GM12878 (cell line): ENCODE data around the gene FAN1. TPM values are rescaled to one million over a fixed set of nuclear protein-coding genes. Genes with fewer than 3 reads are reported as not detected.

Source experiments
- ATAC-seq: fragments of 200-7000 bp; cut with Tn5 transposase; 3 replicates; pipeline ENCODE4 v1.9.1; 2020; ENCODE audit warnings: mild to moderate bottlenecking, moderate library complexity
- BruUV-seq: library from RNA; stranded (reverse); fragments of 400-500 nt; replicated peaks from 2 replicates; lab custom pipeline; 2021; lab: Mats Ljungman, UMichigan
- CTCF ChIA-PET: fragments of 300-600 bp; sonication (Branson Sonifier 250); formaldehyde crosslinking; extraction: SDS; loops from one replicate; lab custom pipeline; 2021; ENCODE audit warnings: inconsistent platforms; lab: Yijun Ruan, JAX
- POLR2A ChIA-PET: fragments of 350-600 bp; formaldehyde crosslinking; extraction: SDS; loops from one replicate; lab custom pipeline; 2021; ENCODE audit warnings: inconsistent platforms; lab: Charles Lee
- RAD21 ChIA-PET: fragments of 300-600 bp; sonication (Branson Sonifier 250); formaldehyde crosslinking; loops from one replicate; lab custom pipeline; 2023; ENCODE audit warnings: antibody characterized with exemption; ENCODE audit not compliant: unreplicated experiment; lab: Charles Lee
- SMC1A ChIA-PET: fragments of 300-600 bp; sonication (Branson Sonifier 250); formaldehyde crosslinking; loops from one replicate; lab custom pipeline; 2023; ENCODE audit not compliant: unreplicated experiment, uncharacterized antibody; lab: Charles Lee
- DNase-seq: peaks from one replicate; pipeline ENCODE4 v3.0.0-alpha.2; 2011; ENCODE audit warnings: low read depth, low spot score
- FAIRE-seq: peaks from 3 replicates; lab custom pipeline; 2011; peaks lifted over from hg19 to GRCh38; lab: Jason Lieb, UNC
- H2AFZ ChIP-seq: 2 replicates; pipeline ENCODE4 v1.6.0; 2011; ENCODE audit warnings: low read depth, low read length, control low read depth; ENCODE audit not compliant: control insufficient read depth
- H3K27ac ChIP-seq: 2 replicates; pipeline ENCODE4 v1.5.1; 2011; ENCODE audit warnings: control low read depth; ENCODE audit not compliant: control insufficient read depth, insufficient read depth
- H3K27me3 ChIP-seq, 2 experiments: replicated peaks in 1 of 2; 2 replicates each; pipeline versions ENCODE4 v1.6.0 to v1.6.1; 2011; ENCODE audit warnings: low read length in 1 of 2; ENCODE audit not compliant: control insufficient read depth in 2 of 2, insufficient read depth in 2 of 2
- H3K36me3 ChIP-seq, 2 experiments: 2 replicates each; pipeline ENCODE4 v1.5.1; 2011; ENCODE audit warnings: low read length in 1 of 2; ENCODE audit not compliant: control insufficient read depth in 2 of 2, insufficient read depth in 2 of 2
- H3K4me1 ChIP-seq: 2 replicates; pipeline ENCODE4 v1.6.1; 2011; ENCODE audit warnings: mild to moderate bottlenecking, low read length, moderate library complexity, mixed read lengths; ENCODE audit not compliant: control insufficient read depth, insufficient read depth
- H3K4me2 ChIP-seq: 2 replicates; pipeline ENCODE4 v1.6.0; 2011; ENCODE audit warnings: control low read depth; ENCODE audit not compliant: control insufficient read depth, insufficient read depth
- H3K4me3 ChIP-seq: fragments of 200-600 bp; sonication (generic); 2 replicates; pipeline ENCODE4 v1.5.1; 2016
- H3K79me2 ChIP-seq: 2 replicates; pipeline ENCODE4 v1.6.0; 2011; ENCODE audit warnings: low read length; ENCODE audit not compliant: control insufficient read depth, insufficient read depth
- H3K9ac ChIP-seq: 2 replicates; pipeline ENCODE4 v1.8.0; 2011; ENCODE audit warnings: low read length, control low read depth, mixed read lengths; ENCODE audit not compliant: control insufficient read depth, insufficient read depth
- H3K9me3 ChIP-seq: replicated peaks from 3 replicates; pipeline ENCODE4 v1.5.1; 2011; ENCODE audit warnings: mild to moderate bottlenecking, low read length; ENCODE audit not compliant: control insufficient read depth, insufficient read depth
- H4K20me1 ChIP-seq: 2 replicates; pipeline ENCODE4 v1.6.0; 2011; ENCODE audit not compliant: control insufficient read depth, insufficient read depth
- GABPA ChIP-seq: IDR thresholded peaks from 2 replicates; pipeline ENCODE4 v1.6.1; 2014; ENCODE audit warnings: antibody characterized with exemption, low read depth, mild to moderate bottlenecking, inconsistent platforms
- IKZF1 ChIP-seq: fragments of 450-650 bp; conservative IDR thresholded peaks from 2 replicates; pipeline ENCODE4 v1.6.1; 2017; ENCODE audit warnings: antibody characterized with exemption, mild to moderate bottlenecking
- RELA ChIP-seq: fragments of 450-650 bp; IDR thresholded peaks from 2 replicates; pipeline ENCODE4 v1.8.0; 2014; ENCODE audit warnings: borderline replicate concordance; ENCODE audit not compliant: partially characterized antibody
- SMC3 ChIP-seq: IDR thresholded peaks from 2 replicates; pipeline ENCODE4 v1.6.1; 2011; ENCODE audit warnings: low read length, improper control_type of control experiment, borderline replicate concordance
- ZBTB40 ChIP-seq: fragments of 450-650 bp; IDR thresholded peaks from 2 replicates; pipeline ENCODE4 v1.6.1; 2016; ENCODE audit warnings: mild to moderate bottlenecking, moderate library complexity, borderline replicate concordance
- WGBS: methylation state at CpG from one replicate; pipeline ENCODE4 v1.1.6; 2016; ENCODE audit warnings: low lambda C conversion rate; ENCODE audit not compliant: insufficient replicate concordance, insufficient coverage; ENCODE audit errors: missing lambda C conversion rate; 5-methylcytosine and 5-hydroxymethylcytosine counted together
- in situ Hi-C: fragments of 300-500 bp; cut with MboI; formaldehyde crosslinking; loops from 9 replicates; pipeline ENCODE4 v1.14.3; 2018; ENCODE audit warnings: mixed read lengths
- intact Hi-C: fragments of 100-400 bp; cut with micrococcal nuclease; formaldehyde crosslinking; loops from one replicate; pipeline ENCODE4 v1.14.2; 2022; ENCODE audit not compliant: unreplicated experiment
- polyA plus RNA-seq, 11 experiments: library from polyadenylated mRNA; depleted of rRNA in 4 of 11; unstranded in 6 of 11; stranded (reverse) in 5 of 11; fragments of >200 nt; fragmentation: Nextera tagmentation in 4 of 11; fragmentation: Illumina TruSeq in 1 of 11; extraction: Ambion mirVana in 4 of 11; extraction: Trizol in 1 of 11; gene quantifications; 1 replicate in 1 of 11; 2 replicates in 10 of 11; pipeline versions ENCODE4 v1.2.1 to v1.2.3, GENCODE V29; 2011 to 2016; ENCODE audit warnings: inconsistent platforms in 2 of 11, missing spikeins in 2 of 11, low read depth in 1 of 11
- total RNA-seq, 4 experiments: library from RNA; depleted of rRNA in 3 of 4; stranded (reverse); fragments of >200 nt in 3 of 4; fragmentation: Illumina TruSeq in 1 of 4; extraction: Trizol in 1 of 4; gene quantifications; 2 replicates each; pipeline versions ENCODE4 v1.2.1 to v1.2.3, GENCODE V29; 2013 to 2021

Gene FAN1
- total and polyA plus RNA-seq, 10 of the 15 experiments (the other 5 are each of a cell fraction or from before 2014, with no cell fraction given): 0.55 to 18.6 (median 12.6) TPM

DNA sequence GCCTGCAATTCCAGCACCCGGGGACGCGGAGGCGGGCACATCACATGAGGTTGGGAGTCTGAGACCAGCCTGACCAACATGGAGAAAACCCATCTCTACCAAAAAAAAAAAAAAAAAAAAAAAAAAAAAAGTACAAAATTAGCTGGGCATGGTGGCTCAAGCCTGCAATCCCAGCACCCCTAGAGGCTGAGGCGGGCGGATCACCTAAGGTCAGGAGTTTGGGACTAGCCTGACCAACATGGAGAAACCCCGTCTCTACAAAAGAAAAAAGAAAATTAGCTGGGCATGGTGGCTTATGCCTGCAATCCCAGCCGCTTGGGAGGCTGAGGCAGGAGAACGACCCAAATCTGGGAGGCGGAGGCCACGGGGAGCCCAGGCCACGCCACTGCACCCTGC lies 7.5 kb upstream of the FAN1 start (continued):
- no peak for TF ChIP-seq IKZF1
- TF ChIP-seq RELA: no peak
- no peak for TF ChIP-seq GABPA

DNA sequence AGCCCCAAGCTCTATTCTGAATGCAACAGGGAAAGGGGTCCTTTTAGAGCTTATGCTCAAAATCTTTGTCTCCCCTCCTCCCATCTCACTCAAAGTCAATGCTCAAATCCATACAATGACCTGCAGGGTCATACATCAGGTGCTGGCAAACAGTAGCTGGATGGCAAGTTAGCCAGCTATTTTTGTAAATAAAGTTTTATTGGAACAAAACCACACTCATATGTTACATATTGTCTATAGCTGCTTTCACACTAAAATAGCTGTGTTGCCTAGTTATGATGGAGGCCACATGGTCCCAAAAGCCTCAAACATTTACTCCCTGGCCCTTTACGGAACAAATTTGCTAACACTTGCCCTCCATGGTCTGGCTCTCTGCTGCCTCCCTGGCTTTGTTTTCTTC lies 1.8 kb upstream of the FAN1 start:
- POLR2A ChIA-PET: no interaction called here
- Histone ChIP-seq H3K79me2 (no peaks in the 10 kb centered on the region), H3K4me3 (no peak overlapping the region), H3K9me3 (no peaks in the 10 kb centered on the region), H3K27ac (no peak overlapping the region), H3K4me1 (no peaks in the 10 kb centered on the region), H2AFZ (no peak overlapping the region), H3K27me3 (no peaks in the 10 kb centered on the region), H3K36me3 (no peaks in the 10 kb centered on the region), H3K4me2 (no peak overlapping the region), H3K9ac (no peak overlapping the region), H4K20me1 (no peaks in the 10 kb centered on the region)
- FAIRE-seq: no peak
- BruUV-seq: no TSS peak
- CTCF ChIA-PET: no interaction called here
- ATAC-seq: no peak
- no peak for DNase-seq
- intact Hi-C loops: loop anchor here (5.0 to 10.0 kb wide), 3 partner anchors 90 to 423 kb away; partner anchors contain the start of genes KLF13 and MTMR10
- TF ChIP-seq ZBTB40 (peak; percentile 72), SMC3 (no peak)
- RAD21 ChIA-PET: interaction anchor here (1.0 kb wide), 1 partner anchor 90 kb away, joined by 3 read pairs; the partner anchor contains the start of gene MTMR10
- in situ Hi-C loops: no loop called here
- SMC1A ChIA-PET: no interaction called here
- WGBS: 100% methylated on average over 1 of the region's 1 CpG
